Lung (tissue), 12 donors: Measurements from ENCODE around the gene FBRSL1. TPM values are rescaled to one million over a fixed set of nuclear protein-coding genes. Genes with fewer than 3 reads are reported as not detected.
A peak's percentile ranks its signal among the peaks of the same experiment; 100 is the strongest.

Experiments
- ATAC-seq: fragments of 200-7000 bp; cut with Tn5 transposase; one replicate; pipeline ENCODE4 v1.9.1; 2020; ENCODE audit warnings: moderate number of reproducible peaks; ENCODE audit not compliant: insufficient read depth, low FRiP score
- DNase-seq, 3 donors: peaks; one replicate each; pipeline ENCODE4 v3.0.0-alpha.2; 2013 to 2017
- H3K27ac ChIP-seq, 2 donors: one replicate each; pipeline ENCODE4 v1.5.1; 2013; ENCODE audit warnings: mild to moderate bottlenecking in 2 of 2, moderate library complexity in 2 of 2, control low read depth in 1 of 2, inconsistent platforms in 1 of 2, low read depth in 1 of 2, low read length in 1 of 2
- H3K27me3 ChIP-seq, 3 donors: one replicate each; pipeline ENCODE4 v1.5.1; 2013; ENCODE audit warnings: low read length in 2 of 3; ENCODE audit not compliant: control insufficient read depth in 3 of 3, insufficient read depth in 3 of 3
- H3K36me3 ChIP-seq, 4 donors: one replicate each; pipeline ENCODE4 v1.5.1; 2013; ENCODE audit warnings: low read length in 4 of 4, mild to moderate bottlenecking in 1 of 4, moderate library complexity in 1 of 4; ENCODE audit not compliant: control insufficient read depth in 4 of 4, insufficient read depth in 4 of 4
- H3K4me1 ChIP-seq, 5 donors: one replicate each; pipeline ENCODE4 v1.5.1; 2013; ENCODE audit warnings: low read length in 5 of 5, mild to moderate bottlenecking in 2 of 5, moderate library complexity in 1 of 5; ENCODE audit not compliant: control insufficient read depth in 5 of 5, insufficient read depth in 5 of 5
- H3K4me3 ChIP-seq: one replicate; pipeline ENCODE4 v1.5.1; 2013; ENCODE audit warnings: mild to moderate bottlenecking, control low read depth, moderate library complexity
- H3K9ac ChIP-seq, 2 donors: one replicate each; pipeline ENCODE4 v1.5.1; 2013; ENCODE audit warnings: low read length in 2 of 2, control low read depth in 1 of 2; ENCODE audit not compliant: insufficient read depth in 1 of 2
- H3K9me3 ChIP-seq, 4 donors: one replicate each; pipeline ENCODE4 v1.5.1; 2013; ENCODE audit warnings: low read length in 3 of 4, mild to moderate bottlenecking in 1 of 4, moderate library complexity in 1 of 4; ENCODE audit not compliant: control insufficient read depth in 4 of 4, insufficient read depth in 3 of 4
- CTCF ChIP-seq: IDR thresholded peaks from 2 replicates; pipeline ENCODE4 v1.5.1; 2012; ENCODE audit warnings: mild to moderate bottlenecking; ENCODE audit errors: control extremely low read depth, extremely low read depth
- WGBS, 2 donors: extraction: QIAGEN DNeasy Blood & Tissue Kit; methylation state at CpG; one replicate each; pipeline ENCODE4 v1.1.7; 2013; 5-methylcytosine and 5-hydroxymethylcytosine counted together
- polyA plus RNA-seq, 2 donors: library from polyadenylated mRNA; stranded (reverse); fragments of 200-250 nt; gene quantifications; one replicate each; pipeline ENCODE4 v1.2.1, GENCODE V29; 2013
- total RNA-seq, 2 donors: library from RNA; depleted of rRNA in 1 of 2; stranded (reverse); fragments of >200 nt in 1 of 2; gene quantifications; one replicate each; pipeline ENCODE4 v1.2.1, GENCODE V29; 2014 to 2021
- donor health status: control.
- donor health status: control.
- donor health status: Bipolar disorder and iron deficiency.
- donor health status: healthy.
- donor health status: DM: yes; HTN: yes; CAD: no.

Gene FBRSL1
- total and polyA plus RNA-seq, 4 donors, result 10.6 to 56.9 (median 22.3) TPM

- peaks cover 0 to 16% (median 2%) of the 10 kb centered on the region in 4 donors for H3K36me3 ChIP-seq
- H3K27ac ChIP-seq, result no peak overlapping the region
- no peak overlapping the region for H3K9ac ChIP-seq
- no peak for ATAC-seq
- no peaks in the 10 kb centered on the region for H3K27me3 ChIP-seq
- DNase-seq, result no peak
- no peak overlapping the region for H3K4me3 ChIP-seq
- TF ChIP-seq CTCF, result no peak
- 72 to 85% methylated on average over 25 to 27 of the region's 27 CpGs for WGBS, 2 donors
- H3K4me1 ChIP-seq, result peaks cover 0 to 7% (median 0%) of the 10 kb centered on the region in 5 donors
- H3K9me3 ChIP-seq, result no peaks in the 10 kb centered on the region
These were observed 53.5 kb downstream of the FBRSL1 start for GRCh38 chr12:132543298-132544079.

GRCh38 chr12:132544080-132544397 lies 54.1 kb downstream of the FBRSL1 start:
- H3K9ac ChIP-seq, result no peak overlapping the region
- ATAC-seq (no peak), DNase-seq (peak; percentile 69 to 88 (median 73))
- 74 to 79% methylated on average over 12 of the region's 12 CpGs for WGBS, 2 donors
- peaks cover 0 to 20% (median 2%) of the 10 kb centered on the region in 4 donors for H3K36me3 ChIP-seq
- no peak overlapping the region for H3K27ac ChIP-seq
- H3K27me3 ChIP-seq, result no peaks in the 10 kb centered on the region
- H3K9me3 ChIP-seq, result no peaks in the 10 kb centered on the region
- peaks cover 0 to 7% (median 0%) of the 10 kb centered on the region in 5 donors for H3K4me1 ChIP-seq
- H3K4me3 ChIP-seq, result no peak overlapping the region
- no peak for TF ChIP-seq CTCF

GRCh38 chr12:132544498-132544897 lies 54.5 kb downstream of the FBRSL1 start:
- Histone ChIP-seq H3K9ac (no peak overlapping the region), H3K9me3 (no peaks in the 10 kb centered on the region), H3K36me3 (peaks cover 0 to 22% (median 2%) of the 10 kb centered on the region in 4 donors), H3K27ac (no peak overlapping the region), H3K4me3 (no peak overlapping the region), H3K4me1 (peaks cover 0 to 7% (median 0%) of the 10 kb centered on the region in 5 donors), H3K27me3 (no peaks in the 10 kb centered on the region)
- 96 to 97% methylated on average over 11 of the region's 11 CpGs for WGBS, 2 donors
- TF ChIP-seq CTCF, result no peak
- DNase-seq (no peak), ATAC-seq (no peak)
